Measurements from ENCODE around the gene ALDH2. TPM values are rescaled to one million over a fixed set of nuclear protein-coding genes. Genes with fewer than 3 reads are reported as not detected.
"Not testable (repeated sequence)": the region's sequence is repeated elsewhere in the genome, so short reads cannot be mapped to it uniquely, and the experiment has no call there.

ALDH2 gene
- total RNA-seq = 410 TPM
- long read RNA-seq, full-length matches to known transcripts = 1,604 of 1,805 reads
- long read RNA-seq, partial matches to known transcripts = 145 of 1,805 reads
- long read RNA-seq, other reads (novel, unspliced or antisense) = 56 of 1,805 reads

DNA sequence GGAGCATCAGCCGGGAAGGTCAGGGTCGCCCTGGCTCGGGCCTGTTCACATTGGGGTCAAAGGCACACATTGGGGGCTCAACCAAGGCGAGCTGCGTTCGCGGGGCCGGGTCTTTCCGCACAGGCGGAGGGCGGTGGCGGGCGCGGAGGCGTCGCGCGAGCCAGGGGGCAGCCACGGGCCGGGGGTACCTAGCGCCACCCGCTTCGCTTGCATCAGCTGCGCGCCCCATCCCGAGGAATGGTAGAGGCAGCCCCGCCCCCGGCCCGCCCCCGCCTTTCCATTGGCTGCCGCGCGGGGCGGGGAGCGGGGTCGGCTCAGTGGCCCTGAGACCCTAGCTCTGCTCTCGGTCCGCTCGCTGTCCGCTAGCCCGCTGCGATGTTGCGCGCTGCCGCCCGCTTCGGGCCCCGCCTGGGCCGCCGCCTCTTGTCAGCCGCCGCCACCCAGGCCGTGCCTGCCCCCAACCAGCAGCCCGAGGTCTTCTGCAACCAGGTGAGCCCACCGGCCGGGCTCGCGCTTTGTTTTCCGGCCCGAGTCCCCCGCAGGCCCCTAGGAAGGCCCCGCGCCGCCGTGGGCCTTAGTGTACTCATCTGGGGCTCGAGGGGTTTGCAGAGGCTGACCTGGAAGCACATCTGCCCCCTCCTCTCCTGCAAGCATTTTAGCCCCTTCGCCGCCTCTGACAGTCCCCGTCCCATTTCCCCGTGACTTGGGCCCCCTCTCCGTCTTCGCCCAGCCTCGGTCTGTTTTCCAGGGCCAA lies at the start of gene ALDH2:
TSS of gene ALDH2 (plus strand) at position 326 of the 754 bp plus-strand sequence. CDS start at position 376, 50 bp downstream.
- intact Hi-C loops (cut with micrococcal nuclease) = no loop called here
- peak; percentile 99 for ATAC-seq
- DNase-seq = peak; percentile 89

DNA sequence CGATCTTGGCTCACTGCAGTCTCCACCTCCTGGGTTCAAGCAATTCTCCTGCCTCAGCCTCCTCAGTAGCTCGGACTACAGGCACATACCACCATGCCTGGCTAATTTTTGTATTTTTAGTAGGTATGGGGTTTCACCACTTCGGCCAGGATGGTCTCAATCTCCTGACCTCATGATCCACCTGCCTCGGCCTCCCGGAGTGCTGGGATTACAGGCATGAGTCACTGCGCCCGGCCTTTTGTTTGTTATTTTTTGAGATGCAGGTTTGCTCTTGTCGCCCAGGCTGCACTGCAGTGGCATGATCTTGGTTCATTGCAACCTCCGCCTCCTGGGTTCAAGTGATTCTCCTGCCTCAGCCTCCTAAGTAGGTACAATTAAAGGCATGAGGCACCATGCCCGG lies 47.4 kb upstream of the ALDH2 start:
- intact Hi-C loops (cut with micrococcal nuclease); DNase-seq; ATAC-seq: not testable (repeated sequence)

DNA sequence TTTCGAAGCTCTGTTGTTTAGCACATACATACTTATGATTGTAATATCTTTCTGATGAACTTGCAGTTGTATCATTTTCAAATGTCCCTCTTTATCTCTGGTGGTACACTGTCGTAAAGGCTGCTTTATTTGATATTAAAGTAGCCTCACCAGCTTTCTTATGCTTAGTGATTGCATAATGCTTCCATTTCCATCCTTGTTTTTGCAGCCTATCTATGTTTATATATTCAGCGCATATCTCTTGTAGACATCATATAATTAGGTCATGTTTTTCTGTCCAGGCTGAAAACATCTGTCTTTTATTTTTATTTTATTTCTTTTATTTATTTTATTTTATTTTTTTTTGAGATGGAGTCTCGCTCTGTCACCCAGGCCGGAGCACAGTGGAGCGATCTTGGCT lies 46.3 kb upstream of the ALDH2 start:
- DNase-seq (no peak), ATAC-seq (no peak)
- intact Hi-C loops (cut with micrococcal nuclease) = no loop called here

DNA sequence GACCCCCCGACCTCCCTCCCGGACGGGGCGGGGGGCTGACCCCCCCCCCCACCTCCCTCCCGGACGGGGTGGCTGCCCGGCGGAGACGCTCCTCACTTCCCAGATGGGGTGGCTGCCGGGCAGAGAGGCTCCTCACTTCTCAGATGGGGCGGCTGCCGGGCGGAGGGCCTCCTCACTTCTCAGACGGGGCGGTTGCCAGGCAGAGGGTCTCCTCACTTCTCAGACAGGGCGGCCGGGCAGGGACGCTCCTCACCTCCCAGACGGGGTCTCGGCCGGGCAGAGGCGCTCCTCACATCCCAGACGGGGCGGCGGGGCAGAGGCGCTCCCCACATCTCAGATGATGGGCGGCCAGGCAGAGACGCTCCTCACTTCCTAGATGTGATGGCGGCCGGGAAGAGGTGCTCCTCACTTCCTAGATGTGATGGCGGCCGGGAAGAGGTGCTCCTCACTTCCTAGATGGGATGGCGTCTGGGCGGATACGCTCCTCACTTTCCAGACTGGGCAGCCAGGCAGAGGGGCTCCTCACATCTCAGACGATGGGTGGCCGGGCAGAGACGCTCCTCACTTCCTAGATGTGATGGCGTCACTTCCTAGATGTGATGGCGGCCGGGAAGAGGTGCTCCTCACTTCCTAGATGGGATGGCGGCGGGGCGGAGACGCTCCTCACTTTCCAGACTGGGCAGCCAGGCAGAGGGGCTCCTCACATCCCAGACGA lies 42.9 kb upstream of the ALDH2 start:
- ATAC-seq; DNase-seq; intact Hi-C loops (cut with micrococcal nuclease): not testable (repeated sequence)

DNA sequence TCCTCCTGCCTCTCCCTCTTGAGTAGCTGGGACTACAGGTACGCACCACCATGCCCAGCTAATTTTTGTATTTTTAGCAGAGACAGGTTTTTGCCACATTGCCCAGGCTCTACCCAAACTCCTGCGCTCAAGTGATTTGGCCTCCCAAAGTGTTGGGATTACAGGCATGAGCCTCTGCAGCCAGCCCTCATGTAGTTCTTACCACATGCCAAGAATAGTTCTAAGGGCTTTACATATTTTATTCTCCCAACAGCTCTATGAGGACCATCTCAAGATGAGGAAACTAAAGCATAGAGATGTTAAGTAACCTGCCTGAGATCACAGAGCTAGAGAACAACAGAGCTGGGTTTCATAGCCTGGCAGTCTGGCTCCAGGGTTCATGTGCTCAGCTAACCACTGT lies 37.9 kb upstream of the ALDH2 start:
- no peak for ATAC-seq
- DNase-seq = no peak
- intact Hi-C loops (cut with micrococcal nuclease) = no loop called here

DNA sequence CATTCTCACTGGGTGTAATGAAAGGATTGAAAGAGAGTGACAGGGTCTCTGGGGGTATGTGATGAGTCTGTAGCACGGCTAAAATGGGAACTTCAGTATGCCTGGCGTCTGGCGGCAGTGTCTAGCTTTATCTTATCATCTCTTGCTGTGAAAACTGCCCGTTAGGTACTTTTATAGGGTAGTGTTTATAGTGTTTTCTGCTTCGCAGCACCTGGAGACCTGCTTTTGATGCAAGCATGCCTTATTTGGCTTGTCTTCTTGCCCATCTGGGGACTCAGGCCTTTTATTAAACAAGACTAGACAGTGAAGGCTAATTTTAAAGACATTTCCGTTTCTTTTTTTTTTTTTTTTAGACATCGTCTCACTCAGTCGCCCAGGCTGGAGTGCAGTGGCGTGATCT lies 36.3 kb upstream of the ALDH2 start:
- intact Hi-C loops (cut with micrococcal nuclease) = no loop called here
- DNase-seq (no peak), ATAC-seq (no peak)

DNA sequence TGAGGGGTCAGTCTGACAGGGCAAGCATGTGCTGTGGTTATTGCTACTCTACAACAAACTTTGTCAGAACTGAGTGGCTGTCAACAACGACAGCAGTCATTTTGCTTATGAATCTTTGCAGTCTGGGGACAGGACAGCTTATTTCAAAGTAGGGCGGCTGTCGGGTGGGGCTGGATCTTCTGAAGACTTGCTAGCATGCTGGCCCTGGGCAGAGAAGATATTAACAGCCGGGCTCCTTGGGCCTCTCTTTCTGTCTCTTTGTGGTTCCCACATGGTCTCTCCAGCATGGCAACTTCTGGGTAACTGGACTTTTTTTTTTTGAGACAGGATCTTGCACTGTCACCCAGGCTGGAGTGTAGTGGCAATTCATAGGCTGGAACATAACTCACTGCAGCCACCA lies 33.9 kb upstream of the ALDH2 start:
- ATAC-seq (no peak), DNase-seq (no peak)
- intact Hi-C loops (cut with micrococcal nuclease) = no loop called here

DNA sequence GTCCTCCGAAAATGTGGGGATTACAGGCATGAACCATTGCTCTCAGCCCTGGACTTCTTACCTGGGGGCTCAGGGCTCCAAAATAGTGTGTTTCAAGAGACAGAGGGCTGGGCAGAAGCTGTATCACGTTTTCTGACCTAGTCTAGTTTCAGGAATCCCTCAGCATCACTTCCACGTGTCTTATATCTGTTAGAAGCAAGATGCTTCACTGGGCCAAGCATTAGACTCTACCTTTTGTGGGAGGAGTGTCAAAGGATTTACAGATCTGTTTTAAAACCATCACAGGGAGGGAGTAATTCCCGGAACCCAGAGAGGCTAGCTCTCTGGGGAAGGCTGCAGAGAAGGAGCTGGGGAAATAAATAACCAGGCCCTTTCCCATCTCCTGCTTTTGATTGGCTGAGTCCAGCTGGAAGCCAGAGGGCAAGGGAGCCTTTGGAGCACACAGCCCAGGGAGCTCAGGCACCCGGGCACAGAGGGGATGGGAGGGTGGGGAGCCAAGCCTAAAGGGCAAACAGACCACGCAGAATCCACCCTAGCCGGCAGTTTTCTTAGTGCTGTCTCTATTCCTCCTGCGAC lies 33.3 kb upstream of the ALDH2 start:
- ATAC-seq (no peak), DNase-seq (no peak)
- intact Hi-C loops (cut with micrococcal nuclease) = no loop called here

DNA sequence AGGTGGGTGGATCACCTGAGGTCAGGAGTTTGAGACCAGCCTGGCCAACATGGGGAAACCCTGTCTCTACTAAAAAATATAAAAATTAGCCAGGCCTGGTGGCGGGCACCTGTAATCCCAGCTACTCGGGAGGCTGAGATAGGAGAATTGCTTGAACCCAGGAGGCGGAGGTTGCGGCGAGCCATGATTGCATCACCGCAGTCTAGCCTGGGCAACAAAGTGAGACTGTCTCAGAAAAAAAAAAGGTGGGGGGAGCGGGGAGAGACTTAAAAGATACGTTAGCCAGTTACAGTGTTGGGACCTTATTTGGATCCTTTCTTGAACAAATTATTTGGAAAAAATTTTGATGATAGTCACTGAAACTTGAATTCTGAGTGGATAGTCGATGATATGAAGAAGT lies 27.2 kb upstream of the ALDH2 start:
- DNase-seq; ATAC-seq; intact Hi-C loops (cut with micrococcal nuclease): not testable (repeated sequence)

DNA sequence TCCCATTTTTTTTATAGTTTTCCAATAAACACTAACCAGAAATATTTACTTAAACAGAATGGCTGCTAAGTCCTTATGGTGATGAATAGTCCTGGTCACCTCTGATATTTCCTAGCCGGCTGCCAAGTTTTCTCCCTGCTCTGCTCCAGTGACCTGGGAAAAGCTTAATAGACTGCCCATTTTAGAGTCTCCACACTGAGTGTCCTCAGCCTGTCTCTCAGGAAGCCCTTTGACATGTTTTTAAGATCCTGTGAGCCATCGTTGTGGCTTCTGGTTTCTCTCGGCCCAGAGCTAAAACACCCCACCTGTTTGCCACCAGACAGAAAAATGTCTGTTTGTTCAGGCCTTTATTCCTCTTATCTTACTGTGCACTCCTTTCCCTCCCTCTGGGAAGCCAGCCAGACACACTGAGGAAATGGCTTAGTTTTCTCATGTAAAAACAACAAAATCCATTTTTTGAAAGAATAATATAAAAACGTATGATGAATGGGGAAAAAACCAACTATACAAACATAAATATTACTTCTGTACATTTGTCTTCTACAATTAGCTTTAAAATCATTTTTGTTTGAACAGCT lies 25.4 kb upstream of the ALDH2 start:
- intact Hi-C loops (cut with micrococcal nuclease) = no loop called here
- ATAC-seq (peak; percentile 83), DNase-seq (no peak)

DNA sequence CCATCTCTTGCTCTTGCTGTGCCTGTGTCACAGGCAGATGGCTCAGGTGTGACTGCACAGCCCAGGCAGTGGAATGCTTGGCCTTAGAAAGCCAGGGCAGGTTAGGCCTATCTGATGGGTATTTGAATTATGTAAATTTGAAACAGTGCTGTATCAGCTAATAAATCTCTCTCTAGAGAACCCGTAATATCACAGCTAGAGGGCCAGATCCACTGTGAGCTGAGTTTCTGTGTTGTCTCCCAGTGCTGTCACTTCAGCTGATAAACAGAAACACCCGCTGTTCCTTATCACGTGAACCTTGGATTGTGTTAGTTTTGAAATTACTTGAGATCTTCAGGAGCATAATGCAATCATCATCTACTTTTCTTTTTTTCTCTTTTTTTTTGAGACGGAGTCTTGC lies 21.5 kb upstream of the ALDH2 start:
- ATAC-seq (no peak), DNase-seq (no peak)
- intact Hi-C loops (cut with micrococcal nuclease) = no loop called here

DNA sequence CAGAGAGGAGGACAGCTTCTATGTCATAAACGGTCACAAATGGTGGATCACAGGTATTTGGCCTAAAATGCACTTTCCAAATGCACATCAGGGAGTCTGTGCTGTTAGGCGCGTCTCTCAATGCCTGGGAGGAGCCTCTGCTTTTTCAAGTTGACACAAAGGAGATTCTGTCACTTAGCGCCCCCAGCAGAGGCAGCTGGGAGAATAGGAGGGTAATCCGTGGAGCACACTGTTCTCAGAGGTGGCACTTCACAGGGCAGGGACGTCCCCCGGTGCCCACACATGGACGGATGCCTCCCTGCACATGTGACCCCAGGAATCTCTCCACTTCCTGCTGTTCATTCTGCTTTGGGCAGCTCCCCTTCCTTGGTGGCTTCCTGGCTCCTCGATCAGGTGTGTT lies 19.4 kb upstream of the ALDH2 start:
- intact Hi-C loops (cut with micrococcal nuclease) = no loop called here
- peak; percentile 21 for ATAC-seq
- DNase-seq = no peak

DNA sequence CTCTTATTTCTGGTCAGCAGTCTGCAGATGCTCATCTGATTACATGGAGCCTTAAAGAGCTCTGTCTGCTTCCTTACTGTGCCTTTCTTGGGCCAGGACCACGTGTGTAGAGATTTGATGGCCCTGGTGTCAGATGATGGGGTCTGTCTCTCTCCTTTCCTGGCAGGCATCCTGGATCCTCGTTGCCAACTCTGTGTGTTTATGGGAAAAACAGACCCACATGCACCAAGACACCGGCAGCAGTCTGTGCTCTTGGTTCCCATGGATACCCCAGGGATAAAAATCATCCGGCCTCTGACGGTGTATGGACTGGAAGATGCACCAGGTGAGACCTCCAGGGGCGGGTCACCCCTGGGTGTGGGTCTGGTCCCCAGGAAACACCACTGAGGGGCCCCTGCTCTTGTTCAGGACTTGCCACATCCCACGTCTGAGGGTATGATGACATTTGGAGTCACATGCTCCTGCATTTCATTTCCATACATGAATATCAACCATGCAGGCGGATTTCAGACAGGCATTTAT lies 18.5 kb upstream of the ALDH2 start:
- intact Hi-C loops (cut with micrococcal nuclease) = no loop called here
- DNase-seq (no peak), ATAC-seq (peak; percentile 35)

DNA sequence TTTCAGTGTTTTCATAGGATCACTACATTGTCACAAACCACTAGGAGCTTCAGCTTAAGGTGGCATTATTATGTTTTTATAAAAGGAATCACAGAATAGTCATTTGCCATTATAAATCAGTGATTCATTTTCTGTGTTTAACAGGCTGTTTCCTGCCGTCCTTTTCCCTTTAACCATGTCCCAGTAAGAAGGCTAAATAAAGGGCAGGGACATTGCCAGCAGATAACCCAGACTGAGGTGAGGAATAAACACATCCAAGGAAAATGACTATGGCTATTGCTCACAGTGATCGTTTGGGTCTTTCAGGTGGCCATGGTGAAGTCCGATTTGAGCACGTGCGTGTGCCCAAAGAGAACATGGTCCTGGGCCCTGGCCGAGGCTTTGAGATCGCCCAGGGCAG lies 17.9 kb upstream of the ALDH2 start:
- ATAC-seq (peak; percentile 50), DNase-seq (no peak)
- intact Hi-C loops (cut with micrococcal nuclease) = no loop called here

DNA sequence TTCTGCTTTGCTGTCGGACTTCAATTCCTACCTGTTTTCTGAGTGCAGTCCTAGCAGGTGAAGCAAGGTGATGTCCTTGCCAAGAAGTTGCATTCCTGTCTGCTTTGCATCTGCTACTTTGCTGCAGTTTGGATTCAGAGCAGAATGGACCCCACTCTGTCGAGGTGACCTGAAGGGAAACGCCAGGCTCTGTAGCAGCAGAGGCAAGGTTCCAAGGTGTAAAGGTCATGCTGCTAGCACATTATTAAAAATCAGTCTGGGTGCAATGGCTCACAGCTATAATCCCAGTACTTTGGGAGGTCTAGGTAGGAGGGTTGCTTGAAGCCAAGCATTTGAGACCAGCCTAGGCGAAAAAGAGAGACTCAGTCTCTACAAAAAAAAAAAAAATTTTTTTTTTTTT lies 17.3 kb upstream of the ALDH2 start:
- DNase-seq (no peak), ATAC-seq (no peak)
- intact Hi-C loops (cut with micrococcal nuclease) = no loop called here

DNA sequence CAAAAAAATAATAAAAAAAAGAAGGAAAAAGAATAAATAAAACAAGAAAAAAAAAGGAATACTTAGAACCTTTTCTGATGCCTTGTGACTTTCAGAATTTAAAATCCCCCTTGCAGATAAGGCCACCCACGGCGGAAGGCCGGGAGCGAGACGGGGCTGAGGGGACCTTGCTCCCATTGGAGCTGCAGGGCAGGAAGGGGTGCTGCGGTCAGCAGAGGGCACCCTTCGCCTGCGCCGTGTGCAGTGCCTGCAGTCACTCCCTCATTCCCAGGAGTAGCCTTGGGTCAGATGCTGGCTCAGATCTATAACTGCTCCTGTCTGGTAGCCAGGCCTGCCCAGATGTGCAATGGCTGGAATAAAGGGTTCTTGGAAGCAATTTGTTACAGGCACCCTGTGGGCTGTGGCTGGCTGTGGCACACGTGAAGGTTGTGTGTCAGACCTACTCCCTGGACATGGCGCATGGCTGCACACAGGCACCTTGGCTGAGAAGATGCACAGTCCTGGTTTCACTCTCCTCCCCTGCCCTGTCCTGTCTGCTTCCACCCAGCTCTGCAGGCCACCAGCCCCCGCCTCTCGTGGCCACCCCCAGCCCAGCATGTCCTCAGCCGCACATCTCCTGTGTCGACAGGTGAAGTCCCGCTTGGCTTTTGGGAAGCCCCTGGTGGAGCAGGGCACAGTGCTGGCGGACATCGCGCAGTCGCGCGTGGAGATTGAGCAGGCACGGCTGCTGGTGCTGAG lies 13.4 kb upstream of the ALDH2 start:
- ATAC-seq = peak; percentile 75
- DNase-seq = peak; percentile 83
- intact Hi-C loops (cut with micrococcal nuclease) = loop anchor here (10.0 kb wide), 1 partner anchor 61 kb away; no protein-coding TSS in a partner anchor

DNA sequence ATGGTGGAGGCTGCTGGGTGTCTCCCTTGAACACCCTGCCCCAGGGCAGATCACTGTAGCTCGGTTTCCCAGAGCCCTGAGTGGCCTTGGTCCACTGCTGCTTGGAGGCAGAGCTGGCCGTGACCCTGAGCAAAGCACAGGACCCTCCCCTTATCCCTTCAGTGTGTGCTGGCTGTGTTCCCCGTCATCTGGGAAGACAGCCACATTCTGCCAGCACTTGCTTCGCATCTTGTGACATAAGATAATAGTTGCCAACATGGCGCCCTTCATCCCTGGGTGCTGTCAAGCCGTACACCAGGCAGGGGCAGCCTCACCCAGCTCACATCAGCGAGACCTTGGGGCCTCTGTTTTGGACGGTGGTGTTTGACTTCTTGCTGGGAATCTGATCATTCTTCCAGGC lies 12.1 kb upstream of the ALDH2 start:
- ATAC-seq = peak; percentile 69
- intact Hi-C loops (cut with micrococcal nuclease) = loop anchor here (10.0 kb wide), 1 partner anchor 60 kb away; no protein-coding TSS in a partner anchor
- DNase-seq = peak; percentile 80

DNA sequence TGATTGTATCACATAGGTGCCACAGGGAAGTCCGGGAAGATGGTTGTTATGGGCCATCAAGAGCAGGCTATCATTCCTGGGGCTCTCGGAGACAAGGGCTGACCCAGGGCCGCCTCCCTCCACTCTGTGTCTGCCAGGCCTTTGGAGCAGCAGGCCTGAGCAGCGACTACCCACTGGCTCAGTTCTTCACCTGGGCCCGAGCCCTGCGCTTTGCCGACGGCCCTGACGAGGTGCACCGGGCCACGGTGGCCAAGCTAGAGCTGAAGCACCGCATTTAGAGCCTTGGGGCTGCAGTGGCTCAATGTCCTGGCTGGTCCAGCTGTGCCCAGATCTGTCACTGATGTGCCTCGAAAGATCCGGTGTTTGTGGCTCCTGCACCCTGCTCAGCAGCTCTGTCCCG lies 10.5 kb upstream of the ALDH2 start:
- intact Hi-C loops (cut with micrococcal nuclease) = loop anchor here (10.0 kb wide), 1 partner anchor 59 kb away; no protein-coding TSS in a partner anchor

DNA sequence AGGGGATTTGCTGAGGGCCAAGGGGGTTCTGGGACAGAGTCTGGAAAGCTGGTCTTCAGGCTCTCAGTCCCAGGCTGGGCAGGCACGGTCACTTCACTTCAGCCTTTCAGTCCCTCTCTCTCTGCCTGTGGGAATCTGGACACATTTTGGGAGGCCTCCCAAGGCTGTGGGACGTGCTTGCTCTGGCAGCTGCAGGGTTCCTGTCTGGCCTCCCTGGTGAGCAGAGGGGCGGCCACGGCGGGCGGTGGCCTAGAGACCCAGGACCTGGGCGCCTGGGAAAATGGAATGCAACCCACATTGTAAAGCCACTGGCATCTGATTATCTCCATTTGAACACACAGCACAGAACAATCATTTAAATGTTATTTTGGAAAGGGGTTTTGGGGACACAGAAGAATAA lies 10.1 kb upstream of the ALDH2 start:
- intact Hi-C loops (cut with micrococcal nuclease) = loop anchor here (10.0 kb wide), 1 partner anchor 58 kb away; no protein-coding TSS in a partner anchor
- DNase-seq (peak; percentile 45), ATAC-seq (no peak)

More for the DNA sequence above, 10.5 kb upstream of the ALDH2 start:
- no peak for ATAC-seq
- no peak for DNase-seq

Measured in left ventricle myocardium superior (tissue), 1 donor.